Measurements from ENCODE around the gene LIME1. TPM values are rescaled to one million over a fixed set of nuclear protein-coding genes. Genes with fewer than 3 reads are reported as not detected.

The LIME1 gene
- total and polyA plus RNA-seq, 2 of the 8 experiments (the other 6 are each of a cell fraction or from before 2014, with no cell fraction given): 4.5 to 5.9 TPM

DNA sequence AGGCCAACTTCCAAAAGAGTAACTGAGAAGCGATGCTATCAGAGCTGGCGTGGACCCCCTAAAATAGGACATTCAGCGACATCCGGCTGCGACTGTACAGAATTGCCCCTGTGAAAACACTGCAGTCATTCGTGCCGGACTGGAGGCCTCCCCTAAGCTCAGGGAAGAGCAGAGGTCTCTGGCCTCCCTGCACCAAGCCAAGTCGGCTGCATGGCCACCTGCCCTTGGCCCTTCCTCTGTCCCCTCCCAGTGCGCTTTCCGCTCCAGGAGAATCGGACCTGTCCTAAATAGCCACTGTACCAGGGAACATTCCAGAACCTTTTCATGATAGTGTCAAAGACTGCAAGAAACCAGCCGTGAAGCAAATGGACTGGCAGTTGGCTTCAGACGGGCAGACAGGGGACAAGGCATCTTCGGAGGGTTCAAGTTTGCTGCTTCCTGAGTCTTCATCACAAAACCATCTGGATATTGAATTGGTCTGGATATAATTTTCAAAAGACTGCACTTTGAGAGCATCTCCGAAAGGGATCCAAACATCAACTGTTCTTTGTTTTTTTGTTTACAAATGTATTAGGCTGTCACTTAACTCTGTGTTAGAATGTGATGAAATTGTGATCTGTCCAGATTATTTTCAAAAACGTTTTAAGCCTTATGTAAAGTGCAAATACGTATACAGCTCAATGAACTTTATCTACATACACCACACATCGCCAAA, 19.6 kb downstream of the LIME1 start (continued):
- no peak for TF ChIP-seq FOSL1 (IDR thresholded peaks at IDR 0.05; ENCODE audit: insufficient read depth, low read depth, low read length)
